ENCODE measurements around the gene CROCC.

DNA sequence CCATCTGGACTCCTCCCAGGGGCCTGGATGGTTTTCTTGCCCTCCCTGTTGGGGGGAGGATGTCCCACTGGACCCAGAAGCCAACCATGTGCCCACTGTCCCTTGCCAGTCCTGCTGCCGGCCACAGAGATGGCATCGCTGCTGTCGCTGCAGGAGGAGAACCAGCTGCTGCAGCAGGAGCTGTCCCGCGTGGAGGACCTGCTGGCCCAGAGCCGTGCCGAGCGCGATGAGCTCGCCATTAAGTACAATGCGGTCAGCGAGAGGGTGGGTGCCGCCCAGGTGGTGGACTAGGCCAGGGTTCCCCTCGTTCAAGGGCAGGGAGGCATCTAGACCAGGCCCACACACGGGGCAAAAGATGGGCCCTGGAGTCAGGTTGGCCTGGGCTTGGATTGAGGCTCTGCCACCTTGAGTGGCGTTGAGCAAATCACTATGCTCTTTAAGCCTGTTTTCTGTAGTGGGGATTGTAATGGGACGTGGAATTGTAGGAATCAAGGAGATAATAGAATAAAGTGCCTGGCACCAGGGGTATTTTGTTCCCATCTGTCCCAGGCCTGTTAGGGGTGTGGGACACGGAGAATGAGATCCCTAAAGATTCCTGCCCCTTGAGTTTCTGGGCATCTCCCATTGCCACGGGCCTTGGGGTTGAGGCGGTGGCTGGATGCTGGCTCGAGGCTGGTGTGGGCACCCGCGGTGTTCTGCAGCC is 2.6 kb downstream of the CROCC start:
- TF ChIP-seq POLR2A (IDR thresholded peaks at IDR 0.05), result no peak
- TF ChIP-seq, protein P1, sequence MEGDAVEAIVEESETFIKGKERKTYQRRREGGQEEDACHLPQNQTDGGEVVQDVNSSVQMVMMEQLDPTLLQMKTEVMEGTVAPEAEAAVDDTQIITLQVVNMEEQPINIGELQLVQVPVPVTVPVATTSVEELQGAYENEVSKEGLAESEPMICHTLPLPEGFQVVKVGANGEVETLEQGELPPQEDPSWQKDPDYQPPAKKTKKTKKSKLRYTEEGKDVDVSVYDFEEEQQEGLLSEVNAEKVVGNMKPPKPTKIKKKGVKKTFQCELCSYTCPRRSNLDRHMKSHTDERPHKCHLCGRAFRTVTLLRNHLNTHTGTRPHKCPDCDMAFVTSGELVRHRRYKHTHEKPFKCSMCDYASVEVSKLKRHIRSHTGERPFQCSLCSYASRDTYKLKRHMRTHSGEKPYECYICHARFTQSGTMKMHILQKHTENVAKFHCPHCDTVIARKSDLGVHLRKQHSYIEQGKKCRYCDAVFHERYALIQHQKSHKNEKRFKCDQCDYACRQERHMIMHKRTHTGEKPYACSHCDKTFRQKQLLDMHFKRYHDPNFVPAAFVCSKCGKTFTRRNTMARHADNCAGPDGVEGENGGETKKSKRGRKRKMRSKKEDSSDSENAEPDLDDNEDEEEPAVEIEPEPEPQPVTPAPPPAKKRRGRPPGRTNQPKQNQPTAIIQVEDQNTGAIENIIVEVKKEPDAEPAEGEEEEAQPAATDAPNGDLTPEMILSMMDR (IDR thresholded peaks at IDR 0.05), result no peak
- no peak for TF ChIP-seq EP300 (IDR thresholded peaks at IDR 0.05)
